ACC112 (cell line): ENCODE measurements around the gene ZNF71.

Source experiments
- H2AFZ ChIP-seq: fragments of 200-600 bp; sonication (generic); one replicate; pipeline ENCODE4 v1.6.0; 2017; ENCODE audit warnings: antibody characterized with exemption, low read length; ENCODE audit not compliant: unreplicated experiment
- H3K27ac ChIP-seq: fragments of 200-600 bp; sonication (generic); 2 replicates; pipeline ENCODE4 v1.5.1; 2014; ENCODE audit warnings: low read depth, mild to moderate bottlenecking, antibody characterized with exemption, low read length, moderate library complexity
- H3K27me3 ChIP-seq: fragments of 200-600 bp; sonication (generic); 2 replicates; pipeline ENCODE4 v1.6.1; 2014; ENCODE audit warnings: mild to moderate bottlenecking, antibody characterized with exemption, low read length, moderate library complexity, mixed read lengths; ENCODE audit not compliant: insufficient read depth
- H3K36me3 ChIP-seq: fragments of 200-600 bp; sonication (generic); 2 replicates; pipeline ENCODE4 v1.6.1; 2016; ENCODE audit warnings: mild to moderate bottlenecking, antibody characterized with exemption, low read length, moderate library complexity, mixed read lengths; ENCODE audit not compliant: insufficient read depth
- H3K4me1 ChIP-seq: fragments of 200-600 bp; sonication (generic); one replicate; pipeline ENCODE4 v1.6.1; 2016; ENCODE audit warnings: low read length, mixed read lengths; ENCODE audit not compliant: insufficient read depth, unreplicated experiment, control insufficient read depth
- H3K4me3 ChIP-seq: fragments of 200-600 bp; sonication (generic); 2 replicates; pipeline ENCODE4 v1.5.1; 2014; ENCODE audit warnings: mild to moderate bottlenecking, low read depth, low read length
- H3K79me2 ChIP-seq: fragments of 200-600 bp; sonication (generic); one replicate; pipeline ENCODE4 v1.6.0; 2016; ENCODE audit warnings: low read length; ENCODE audit not compliant: control insufficient read depth, unreplicated experiment, insufficient read depth

Gene ZNF71

DNA sequence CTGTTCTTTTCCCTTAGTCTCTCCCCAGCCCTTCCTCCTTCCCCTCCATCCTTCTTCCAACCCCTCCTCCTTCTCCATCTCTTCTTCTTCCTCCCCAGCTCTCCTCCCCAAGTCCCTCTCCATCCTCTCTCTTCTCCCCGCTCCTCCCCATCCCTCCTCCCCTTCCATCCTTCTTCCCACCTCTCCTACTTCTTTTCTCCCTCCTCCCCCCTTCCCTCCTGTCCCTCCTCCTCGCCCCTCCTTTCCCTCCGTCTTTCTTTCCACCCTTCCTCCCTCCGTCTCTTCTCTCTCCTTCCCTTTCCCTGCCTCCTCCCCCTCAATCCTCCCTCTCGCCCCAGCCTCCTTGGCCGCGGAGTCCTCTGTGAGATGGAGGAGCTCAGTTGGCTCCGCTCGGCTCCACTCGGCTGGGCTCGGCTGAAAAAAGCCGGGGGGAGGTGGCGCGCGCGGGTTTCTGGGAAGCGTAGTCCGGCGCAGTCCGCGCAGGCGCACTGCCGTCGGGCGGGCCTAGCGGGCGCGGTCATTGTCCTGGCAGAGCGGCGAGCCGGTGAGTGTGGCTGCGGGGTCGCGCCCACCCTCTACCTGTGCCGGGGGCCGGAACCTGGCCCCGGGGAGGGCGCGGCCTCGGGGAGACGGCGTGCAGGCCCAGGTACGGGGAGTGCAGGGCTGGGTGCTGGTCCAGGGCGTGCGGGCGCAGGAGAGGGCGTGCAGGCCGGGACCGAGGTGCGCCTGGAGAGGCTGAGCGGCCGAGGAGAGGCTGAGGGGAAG, at the start of gene ZNF71:
Gene ZNF71 (plus strand): TSS at position 520 of the 765 bp plus-strand sequence. CDS start 6,257 bp downstream, outside the sequence.
- Histone ChIP-seq H3K4me3 (peak within 1 kb of the TSS; percentile 89), H3K79me2 (peaks cover 23% of the 10 kb centered on the region), H3K36me3 (0 out of 2 replicates have a peak, but pooled peaks cover 5% of the 10 kb centered on the region), H3K4me1 (no peaks in the 10 kb centered on the region), H3K27me3 (no peaks in the 10 kb centered on the region), H2AFZ (peak within 1 kb of the TSS; percentile 21), H3K27ac (no peak within 1 kb of the TSS)

DNA sequence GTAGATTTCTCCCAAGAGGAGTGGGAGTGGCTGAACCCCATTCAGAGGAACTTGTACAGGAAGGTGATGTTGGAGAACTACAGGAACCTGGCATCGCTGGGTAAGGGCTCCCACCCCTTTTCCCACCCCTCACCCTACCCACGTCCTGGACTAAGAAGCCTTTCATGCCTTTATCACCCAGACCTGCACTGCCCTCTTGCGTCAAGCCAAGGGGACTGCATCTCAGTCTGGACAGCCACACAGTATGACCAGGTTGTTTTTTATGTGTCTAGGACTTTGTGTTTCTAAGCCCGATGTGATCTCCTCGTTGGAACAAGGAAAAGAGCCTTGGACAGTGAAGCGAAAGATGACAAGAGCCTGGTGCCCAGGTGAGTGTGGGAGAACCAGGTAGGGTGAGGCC, 47.6 kb upstream of the ZNF71 start:
- Histone ChIP-seq H3K79me2 (peaks cover 2% of the 10 kb centered on the region), H3K36me3 (peaks cover 81% of the 10 kb centered on the region), H2AFZ (no peak overlapping the region), H3K4me3 (no peak overlapping the region), H3K4me1 (no peaks in the 10 kb centered on the region), H3K27me3 (no peaks in the 10 kb centered on the region), H3K27ac (no peak overlapping the region)

DNA sequence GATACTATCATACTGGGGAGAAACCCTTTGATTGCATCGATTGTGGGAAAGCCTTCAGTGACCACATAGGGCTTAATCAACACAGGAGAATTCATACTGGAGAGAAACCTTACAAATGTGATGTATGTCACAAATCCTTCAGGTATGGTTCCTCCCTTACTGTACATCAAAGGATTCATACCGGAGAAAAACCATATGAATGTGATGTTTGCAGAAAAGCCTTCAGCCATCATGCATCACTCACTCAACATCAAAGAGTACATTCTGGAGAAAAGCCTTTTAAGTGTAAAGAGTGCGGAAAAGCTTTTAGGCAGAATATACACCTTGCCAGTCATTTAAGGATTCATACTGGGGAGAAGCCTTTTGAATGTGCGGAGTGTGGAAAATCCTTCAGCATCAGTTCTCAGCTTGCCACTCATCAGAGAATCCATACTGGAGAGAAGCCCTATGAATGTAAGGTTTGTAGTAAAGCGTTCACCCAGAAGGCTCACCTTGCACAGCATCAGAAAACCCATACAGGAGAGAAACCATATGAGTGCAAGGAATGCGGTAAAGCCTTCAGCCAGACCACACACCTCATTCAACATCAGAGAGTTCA, 40.7 kb upstream of the ZNF71 start:
- Histone ChIP-seq H3K79me2 (no peaks in the 10 kb centered on the region), H3K36me3 (peaks cover 71% of the 10 kb centered on the region), H3K4me1 (no peaks in the 10 kb centered on the region), H3K4me3 (no peak overlapping the region), H3K27me3 (no peaks in the 10 kb centered on the region), H3K27ac (no peak overlapping the region), H2AFZ (no peak overlapping the region)

DNA sequence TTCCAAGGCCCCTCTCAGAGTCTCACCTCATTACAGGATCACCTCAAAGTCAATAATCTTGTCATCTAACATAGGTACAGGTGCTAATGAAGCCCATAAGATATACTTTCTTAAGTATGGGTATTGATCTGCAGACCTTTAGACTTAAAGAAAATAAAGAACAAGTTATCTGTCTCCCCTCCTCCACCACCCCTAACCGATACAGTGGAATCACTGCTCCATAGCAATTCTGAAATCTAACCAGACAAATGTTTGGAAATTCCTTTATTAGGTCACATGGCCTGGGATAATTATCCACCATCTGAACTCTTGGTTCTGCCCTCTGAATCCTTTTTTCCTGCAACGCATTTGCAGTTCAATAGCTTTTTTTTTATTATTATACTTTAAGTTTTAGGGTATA, 32.3 kb upstream of the ZNF71 start:
- H2AFZ ChIP-seq, result no peak overlapping the region
- no peak overlapping the region for H3K27ac ChIP-seq
- H3K4me3 ChIP-seq, result no peak overlapping the region
- H3K36me3 ChIP-seq, result peaks cover 4% of the 10 kb centered on the region; the same call in 1 of the 2 replicates
- no peaks in the 10 kb centered on the region for H3K4me1 ChIP-seq
- H3K27me3 ChIP-seq, result no peaks in the 10 kb centered on the region
- no peaks in the 10 kb centered on the region for H3K79me2 ChIP-seq

DNA sequence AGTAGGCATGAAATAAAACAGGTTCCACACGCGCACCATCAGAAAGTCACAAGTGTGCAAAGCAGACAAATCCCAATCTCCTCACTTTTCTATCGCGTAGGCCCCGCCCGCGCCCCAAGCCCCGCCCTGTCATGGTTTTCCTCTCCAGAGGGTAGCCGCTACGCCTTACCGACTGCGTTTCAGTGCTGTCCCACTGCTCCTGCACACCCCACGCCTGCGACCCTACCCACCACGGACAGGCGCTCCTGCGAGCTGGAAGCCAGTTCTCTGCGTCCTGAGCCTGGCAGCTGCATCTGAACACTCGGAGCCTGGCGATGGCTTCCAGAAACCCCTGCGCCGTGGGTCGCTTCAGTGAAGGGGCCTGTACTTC, 28.2 kb upstream of the ZNF71 start:
- Histone ChIP-seq H3K27me3 (no peaks in the 10 kb centered on the region), H2AFZ (peak overlapping the region; percentile 92), H3K4me3 (peak overlapping the region; percentile 94), H3K36me3 (peaks cover 29% of the 10 kb centered on the region), H3K79me2 (peaks cover 7% of the 10 kb centered on the region), H3K4me1 (no peaks in the 10 kb centered on the region), H3K27ac (no peak overlapping the region)

DNA sequence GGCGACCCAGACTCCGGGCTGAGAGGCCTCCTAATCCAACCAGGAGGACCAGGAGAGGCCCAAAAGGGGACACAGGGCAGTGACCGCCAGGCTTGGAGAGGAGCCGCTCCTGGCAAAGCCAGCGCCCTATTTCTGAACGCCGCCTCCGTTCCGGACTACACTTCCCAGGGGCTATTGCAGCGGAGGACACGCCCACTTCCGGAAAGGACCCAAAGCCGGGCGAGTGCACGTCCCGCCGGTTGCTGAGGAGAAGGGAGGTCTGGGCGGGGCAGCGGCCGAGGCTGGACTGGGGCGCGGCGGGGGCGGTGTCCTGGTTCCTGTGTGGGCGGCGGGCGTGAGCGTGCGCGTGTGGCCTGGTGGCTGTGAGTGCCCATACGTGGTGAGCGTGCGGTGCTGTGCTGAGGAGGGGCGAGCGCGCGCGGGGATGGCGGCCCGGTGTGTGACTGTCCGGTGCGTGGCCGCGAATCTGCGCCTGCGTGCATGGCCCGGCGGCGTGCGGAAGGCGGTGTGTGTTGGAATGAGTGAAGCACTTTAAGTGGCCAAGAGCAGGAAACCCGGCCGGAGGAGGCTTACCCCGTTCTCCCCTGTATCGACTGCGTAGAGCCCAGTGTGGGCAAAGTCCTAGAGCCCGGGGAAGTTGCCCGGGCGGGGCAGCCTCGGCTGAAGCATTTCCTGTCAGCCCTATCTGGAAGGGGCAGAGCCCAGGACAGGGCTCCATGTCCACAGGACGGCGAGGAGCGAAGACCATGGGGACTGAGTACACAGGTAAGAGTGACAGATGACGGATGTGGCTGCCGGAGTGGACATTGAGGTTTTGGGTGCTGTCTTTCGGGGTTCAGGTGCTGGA, 27.6 kb upstream of the ZNF71 start, which contains the start of gene ZNF470:
Gene ZNF470 (plus strand): TSS at position 195 of the 847 bp plus-strand sequence. CDS start 2,844 bp downstream, outside the sequence.
- Histone ChIP-seq H3K4me3 (peak within 1 kb of the TSS; percentile 94), H3K27ac (peak within 1 kb of the TSS; percentile 38), H2AFZ (peak within 1 kb of the TSS; percentile 92), H3K27me3 (no peaks in the 10 kb centered on the region), H3K36me3 (peaks cover 30% of the 10 kb centered on the region), H3K79me2 (peaks cover 7% of the 10 kb centered on the region), H3K4me1 (no peaks in the 10 kb centered on the region)

DNA sequence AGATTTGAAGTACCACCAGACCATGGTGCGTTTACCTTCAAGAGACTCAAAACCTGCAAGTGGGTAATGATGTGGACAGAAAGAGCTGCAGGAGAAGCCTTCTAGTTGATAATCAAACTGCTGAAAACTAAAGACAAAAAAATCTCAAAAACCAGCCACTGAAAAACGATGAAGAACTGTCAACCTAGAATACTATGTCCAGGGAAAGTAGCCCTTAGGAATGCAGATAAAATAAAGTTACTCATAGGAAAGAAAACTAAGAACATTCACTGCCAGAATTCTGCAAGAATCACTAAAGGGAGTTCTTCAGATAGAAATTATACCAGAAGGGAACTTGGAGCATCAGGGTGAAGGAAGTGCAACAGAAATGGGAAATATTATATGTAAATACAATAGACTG, 22.5 kb upstream of the ZNF71 start:
- Histone ChIP-seq H2AFZ (no peak overlapping the region), H3K4me3 (no peak overlapping the region), H3K27ac (no peak overlapping the region), H3K36me3 (peaks cover 81% of the 10 kb centered on the region), H3K79me2 (peaks cover 7% of the 10 kb centered on the region), H3K4me1 (no peaks in the 10 kb centered on the region), H3K27me3 (no peaks in the 10 kb centered on the region)

DNA sequence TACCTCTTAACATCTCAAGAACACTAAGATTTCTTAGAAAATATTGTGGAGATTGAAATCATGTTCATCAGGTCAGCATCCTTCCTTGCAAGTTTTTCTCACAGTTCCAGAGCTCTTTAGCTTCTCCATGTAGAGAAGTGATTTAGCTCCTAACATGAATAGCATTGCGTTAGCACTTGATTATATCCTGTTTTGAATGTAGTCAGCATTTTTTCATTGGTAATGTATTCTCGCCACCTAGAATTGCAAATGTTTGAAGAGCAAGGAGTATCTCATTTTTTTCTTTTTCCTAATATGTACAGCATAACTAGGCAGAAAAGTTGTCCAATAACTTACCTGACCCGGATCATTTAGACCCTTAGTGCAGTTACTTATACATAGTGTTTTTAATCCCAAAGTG, 21.2 kb upstream of the ZNF71 start:
- Histone ChIP-seq H3K36me3 (peaks cover 84% of the 10 kb centered on the region), H3K27ac (no peak overlapping the region), H2AFZ (no peak overlapping the region), H3K4me3 (no peak overlapping the region), H3K4me1 (no peaks in the 10 kb centered on the region), H3K27me3 (no peaks in the 10 kb centered on the region), H3K79me2 (peaks cover under 1% of the 10 kb centered on the region)

DNA sequence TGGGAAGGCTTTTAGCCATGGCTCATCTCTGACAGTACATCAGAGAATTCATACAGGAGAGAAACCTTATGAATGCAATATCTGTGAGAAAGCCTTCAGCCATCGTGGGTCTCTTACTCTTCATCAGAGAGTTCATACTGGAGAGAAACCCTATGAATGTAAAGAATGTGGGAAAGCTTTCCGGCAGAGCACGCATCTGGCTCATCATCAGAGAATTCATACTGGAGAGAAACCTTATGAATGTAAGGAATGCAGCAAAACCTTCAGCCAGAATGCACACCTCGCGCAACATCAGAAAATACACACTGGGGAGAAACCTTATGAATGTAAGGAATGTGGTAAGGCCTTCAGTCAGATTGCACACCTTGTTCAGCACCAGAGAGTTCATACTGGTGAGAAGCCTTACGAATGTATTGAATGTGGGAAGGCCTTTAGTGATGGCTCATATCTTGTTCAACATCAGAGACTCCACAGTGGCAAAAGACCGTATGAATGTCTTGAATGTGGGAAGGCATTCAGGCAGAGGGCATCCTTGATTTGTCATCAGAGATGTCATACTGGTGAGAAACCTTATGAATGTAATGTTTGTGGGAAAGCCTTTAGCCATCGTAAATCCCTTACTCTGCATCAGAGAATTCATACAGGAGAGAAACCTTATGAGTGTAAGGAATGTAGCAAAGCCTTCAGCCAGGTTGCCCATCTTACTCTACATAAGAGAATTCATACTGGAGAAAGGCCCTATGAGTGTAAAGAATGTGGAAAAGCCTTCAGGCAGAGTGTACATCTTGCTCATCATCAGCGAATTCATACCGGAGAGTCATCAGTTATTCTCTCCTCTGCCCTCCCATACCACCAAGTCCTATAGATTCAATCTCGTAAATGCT, 17.1 kb upstream of the ZNF71 start:
- H3K27ac ChIP-seq, result no peak overlapping the region
- H3K79me2 ChIP-seq, result no peaks in the 10 kb centered on the region
- no peaks in the 10 kb centered on the region for H3K4me1 ChIP-seq
- no peak overlapping the region for H2AFZ ChIP-seq
- no peaks in the 10 kb centered on the region for H3K27me3 ChIP-seq
- peaks cover 59% of the 10 kb centered on the region for H3K36me3 ChIP-seq
- no peak overlapping the region for H3K4me3 ChIP-seq

DNA sequence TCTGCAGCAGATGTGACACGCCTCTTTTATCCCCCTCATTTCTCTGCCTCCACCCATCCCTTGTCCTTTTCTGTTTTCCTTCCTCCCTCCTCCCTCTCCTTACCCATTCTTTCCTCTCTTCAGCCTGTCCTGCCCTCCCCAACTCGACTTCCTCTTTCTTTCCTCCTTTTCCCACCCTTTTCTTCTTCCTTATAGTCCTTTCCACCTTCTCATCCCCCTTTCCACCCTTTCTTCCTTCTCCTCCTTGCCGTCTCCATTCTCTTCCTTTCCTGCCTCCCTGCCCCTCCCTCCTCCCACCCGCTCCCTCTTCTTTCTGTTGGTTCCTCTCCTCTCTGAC, 688 bp upstream of the ZNF71 start:
- Histone ChIP-seq H3K36me3 (0 out of 2 replicates have a peak, but pooled peaks cover 5% of the 10 kb centered on the region), H2AFZ (no peak overlapping the region), H3K79me2 (peaks cover 23% of the 10 kb centered on the region), H3K27me3 (no peaks in the 10 kb centered on the region), H3K27ac (no peak overlapping the region), H3K4me3 (peak overlapping the region; percentile 89), H3K4me1 (no peaks in the 10 kb centered on the region)
